ENCODE measurements around the gene METTL9.
A peak's percentile ranks its signal among the peaks of the same experiment; 100 is the strongest.
"Not testable (repeated sequence)": the region's sequence is repeated elsewhere in the genome, so short reads cannot be mapped to it uniquely, and the experiment has no call there.

The METTL9 gene

DNA sequence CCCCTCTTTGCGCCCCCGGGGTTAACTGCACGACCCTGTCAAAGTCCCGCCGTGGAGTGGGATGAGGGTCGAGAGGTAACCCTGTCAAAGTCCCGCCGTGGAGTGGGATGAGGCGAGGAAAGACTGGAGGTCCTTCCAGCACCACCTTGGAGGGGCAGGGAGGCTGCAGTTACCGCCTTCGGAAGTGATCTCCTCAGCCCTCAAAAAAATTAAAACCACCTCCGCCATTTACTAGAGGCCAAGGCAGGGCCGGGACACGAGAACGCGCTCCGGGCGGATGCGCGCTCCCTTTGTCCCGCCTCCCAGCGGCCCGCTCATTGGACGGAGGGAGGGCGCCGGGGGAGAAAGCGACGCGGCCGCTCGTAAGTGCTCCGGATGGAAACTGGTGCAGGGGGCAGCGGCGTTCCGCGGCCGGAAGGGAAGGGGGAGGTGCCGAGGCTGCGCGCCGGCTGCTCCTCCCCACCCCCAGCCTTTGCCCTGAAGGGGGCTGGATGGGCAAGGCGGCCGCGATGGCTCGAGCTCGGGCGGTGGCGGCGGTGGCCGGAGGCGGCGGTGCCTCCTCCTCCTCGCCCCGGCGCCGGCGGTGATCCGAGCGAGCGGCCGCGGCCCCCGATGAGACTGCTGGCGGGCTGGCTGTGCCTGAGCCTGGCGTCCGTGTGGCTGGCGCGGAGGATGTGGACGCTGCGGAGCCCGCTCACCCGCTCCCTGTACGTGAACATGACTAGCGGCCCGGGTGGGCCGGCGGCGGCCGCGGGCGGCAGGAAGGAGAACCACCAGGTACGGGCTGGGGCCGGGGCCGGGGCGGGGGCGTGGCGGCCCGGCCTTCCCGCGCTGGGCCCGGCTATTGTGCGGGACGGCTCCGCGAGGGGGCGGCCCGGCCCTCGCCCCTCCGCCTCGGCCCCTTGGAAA, at the start of gene METTL9:
METTL9 (plus strand) TSS at position 456 of the 909 bp plus-strand sequence; CDS start at position 613, 157 bp downstream.
- peak; percentile 95 for DNase-seq (ENCODE audit: low spot score)

DNA sequence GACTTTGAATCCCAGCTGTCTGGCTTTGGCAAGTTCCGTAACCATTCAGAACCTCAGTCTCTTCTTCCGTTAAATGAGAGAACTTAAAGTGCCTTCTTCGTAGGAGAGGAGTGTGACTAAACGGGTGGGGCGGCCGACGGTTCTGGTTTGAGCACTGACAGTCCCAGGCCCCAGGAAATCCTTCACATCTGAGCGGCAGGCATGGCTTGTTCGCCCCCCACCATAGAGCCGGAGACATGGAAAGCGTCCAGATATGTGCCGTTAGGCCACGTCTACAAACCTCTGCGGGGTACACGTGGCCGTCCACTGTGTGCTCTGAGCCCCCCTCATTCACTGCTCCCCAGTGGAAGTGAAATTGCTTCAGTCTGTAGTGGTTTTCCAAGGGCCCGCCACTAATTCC, 49.4 kb upstream of the METTL9 start:
- not testable (repeated sequence) for DNase-seq (ENCODE audit: low spot score)

DNA sequence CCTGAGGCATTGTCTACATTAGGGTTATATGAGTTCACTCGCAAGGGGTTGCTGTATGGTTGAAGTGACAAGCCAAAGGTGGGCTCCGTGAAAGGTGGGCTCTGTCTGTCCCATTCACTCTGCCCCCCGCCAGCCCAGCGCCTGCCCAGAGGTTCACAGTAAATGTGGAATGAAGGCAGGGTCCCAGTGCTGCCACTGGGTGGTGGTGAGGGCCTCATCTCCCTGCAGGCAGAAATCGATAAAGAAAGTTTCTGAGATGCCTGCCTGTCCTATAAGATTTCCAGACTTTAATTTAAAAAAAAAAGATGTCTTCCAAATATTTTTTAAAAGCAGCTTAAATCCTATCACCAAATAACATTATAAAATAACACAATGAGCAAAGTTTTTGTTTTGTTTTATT, 48.9 kb upstream of the METTL9 start:
- DNase-seq (ENCODE audit: low spot score) = not testable (repeated sequence)

DNA sequence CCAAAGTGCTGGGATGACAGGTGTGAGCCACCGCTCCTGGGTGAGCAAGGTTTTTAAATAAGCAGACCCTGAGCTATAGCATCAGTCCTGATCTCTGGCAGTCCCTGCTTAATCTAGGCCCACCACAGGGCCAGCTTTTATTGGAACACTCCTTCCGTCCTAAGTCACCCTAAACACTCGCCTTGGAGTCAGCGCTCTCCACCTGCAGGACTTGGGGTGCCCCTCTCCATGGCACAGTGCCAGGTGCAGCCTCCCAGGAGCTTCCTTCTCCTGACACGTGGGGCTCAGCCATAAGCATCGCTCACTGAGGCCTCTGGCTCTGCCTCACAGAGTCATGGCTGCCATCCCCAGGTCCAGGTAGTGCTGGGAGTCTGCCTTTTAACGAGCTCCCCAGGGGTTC, 48.3 kb upstream of the METTL9 start:
- DNase-seq (ENCODE audit: low spot score) = not testable (repeated sequence)

DNA sequence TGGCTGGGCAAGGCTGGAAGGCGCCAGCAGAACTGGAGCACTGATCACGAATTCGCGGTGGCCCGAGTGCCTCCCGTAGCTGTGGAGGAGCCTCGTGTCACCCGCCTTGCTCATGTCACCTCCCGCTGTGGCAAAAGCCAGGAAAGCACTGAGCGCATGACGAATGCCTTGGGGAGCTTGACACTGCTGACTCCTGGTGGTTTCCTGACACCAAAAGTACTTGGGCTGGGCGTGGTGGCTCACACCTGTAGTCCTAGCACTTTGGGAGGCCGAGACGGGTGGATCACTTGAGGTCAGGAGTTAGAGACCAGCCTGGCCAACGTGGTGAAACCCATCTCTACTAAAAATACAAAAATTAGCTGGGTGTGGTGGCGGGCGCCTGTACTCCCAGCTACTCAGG, 47.8 kb upstream of the METTL9 start:
- DNase-seq (ENCODE audit: low spot score) = not testable (repeated sequence)

DNA sequence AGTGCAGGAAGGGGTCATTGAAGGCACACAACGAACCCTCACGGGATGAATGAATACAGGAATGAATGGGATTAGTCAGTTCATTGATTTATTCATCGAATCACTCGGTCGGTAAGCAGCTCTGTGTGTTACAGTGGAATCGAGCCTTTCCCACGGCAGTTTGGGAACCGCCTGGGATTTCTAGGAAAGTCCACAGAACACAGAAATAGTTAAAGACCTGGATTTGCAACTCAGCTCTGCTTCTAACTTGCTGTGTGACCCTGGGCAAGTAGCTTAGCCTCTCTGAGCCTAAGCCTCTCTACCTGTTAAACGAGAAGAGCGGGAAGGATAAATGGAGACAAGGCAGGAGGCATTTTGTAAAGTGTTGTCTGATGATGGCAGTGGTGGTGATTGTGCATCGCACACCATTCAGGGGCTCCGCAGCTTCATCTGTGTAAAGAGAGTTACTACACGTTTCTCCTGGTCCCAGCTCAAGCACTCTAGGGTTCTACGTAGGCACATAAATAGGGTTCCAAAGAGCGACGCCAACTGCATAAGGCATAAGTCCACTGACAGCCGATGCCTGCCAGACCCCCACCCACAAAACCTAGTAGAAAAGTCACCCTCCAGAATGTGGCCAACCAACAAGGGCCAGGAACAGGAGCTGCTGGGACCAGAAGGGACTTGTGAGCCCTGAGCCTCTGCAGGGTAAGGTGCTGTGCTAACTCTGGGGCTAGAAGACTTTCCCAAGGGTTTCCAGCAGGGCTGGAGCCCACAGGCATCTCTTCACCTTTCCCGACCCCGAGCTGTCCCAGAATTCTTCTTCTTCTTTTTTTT, 45.7 kb upstream of the METTL9 start:
- not testable (repeated sequence) for DNase-seq (ENCODE audit: low spot score)

DNA sequence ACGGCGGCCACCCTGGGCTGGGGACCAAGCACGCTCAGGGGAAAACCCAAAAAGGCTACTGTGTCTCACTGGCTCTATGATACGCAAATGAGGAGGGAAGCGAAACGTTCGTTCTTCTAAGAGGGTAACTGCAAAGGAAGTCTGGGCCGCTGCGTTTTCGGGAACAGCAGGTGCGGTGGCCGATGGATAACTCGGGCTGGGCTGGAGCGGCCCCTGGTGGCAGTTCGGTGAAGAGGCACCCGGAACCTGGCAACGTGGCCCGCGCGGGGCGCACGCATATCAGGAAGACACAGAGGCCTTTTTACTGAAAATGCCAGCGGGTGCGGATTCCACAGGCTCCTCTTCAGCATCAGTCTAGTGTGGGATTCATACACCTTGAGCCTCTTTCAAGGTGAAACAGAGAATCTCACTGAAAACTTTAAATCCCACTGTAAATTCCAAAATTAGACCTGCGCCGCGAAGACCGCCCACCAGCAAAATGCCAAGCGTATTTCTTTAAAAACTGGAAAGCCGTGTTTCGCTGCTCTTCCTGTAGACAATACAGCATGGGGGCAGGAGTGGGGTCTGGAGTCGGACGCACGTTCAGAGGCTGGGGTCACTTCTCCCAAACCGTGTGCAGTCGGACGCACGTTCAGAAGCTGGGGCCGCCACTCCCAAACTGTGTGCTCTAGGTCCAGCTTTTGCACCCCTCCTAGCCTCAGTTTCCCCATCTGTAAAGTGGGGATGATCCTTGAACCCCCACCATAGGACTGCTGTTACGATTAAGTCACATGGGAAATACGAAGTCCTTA, 44.4 kb upstream of the METTL9 start:
- peak; percentile 95 for DNase-seq (ENCODE audit: low spot score)

DNA sequence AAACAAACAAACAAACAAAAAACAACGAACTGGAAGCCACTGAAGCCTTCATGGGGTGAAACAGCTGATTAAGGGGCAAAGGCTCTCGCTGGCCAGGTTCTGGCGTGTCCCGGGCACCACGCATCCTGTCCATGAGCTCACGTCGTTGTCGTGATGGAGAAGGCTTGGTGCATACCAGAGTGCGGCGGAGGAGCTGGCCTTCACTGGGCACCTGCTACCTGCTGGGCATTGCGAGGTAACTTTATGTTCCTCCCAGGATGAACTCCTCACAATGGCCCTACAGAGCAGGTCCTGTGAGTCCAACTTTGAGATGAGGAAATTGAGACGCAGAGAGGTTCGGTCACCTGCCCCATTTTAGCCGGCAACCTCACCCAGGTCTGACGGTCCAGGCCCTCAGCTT, 43.8 kb upstream of the METTL9 start:
- not testable (repeated sequence) for DNase-seq (ENCODE audit: low spot score)

DNA sequence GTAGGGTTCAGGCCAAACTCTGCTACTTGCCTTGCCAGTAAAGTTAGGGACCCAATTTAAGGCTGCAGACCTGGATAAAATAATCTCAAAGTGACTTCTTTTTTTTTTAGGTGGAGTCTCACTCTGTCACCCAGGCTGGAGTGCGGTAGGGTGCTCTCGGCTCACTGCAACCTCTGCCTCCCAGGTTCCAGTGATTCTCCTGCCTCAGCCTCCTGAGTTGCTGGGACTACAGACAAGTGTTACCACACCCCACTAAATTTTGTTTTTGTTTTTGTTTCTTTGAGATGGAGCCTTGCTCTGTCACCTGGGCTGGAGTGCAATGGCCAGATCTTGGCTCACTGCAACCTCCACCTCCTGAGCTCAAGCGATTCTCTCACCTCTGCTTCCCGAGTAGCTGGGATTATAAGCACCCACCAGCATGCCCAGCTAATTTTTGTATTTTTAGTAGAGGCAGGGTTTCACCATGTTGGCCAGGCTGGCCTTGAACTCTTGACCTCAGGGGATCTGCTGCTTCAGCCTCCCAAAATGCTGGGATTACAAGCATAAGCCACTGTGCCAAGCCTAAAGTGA, 43.3 kb upstream of the METTL9 start:
- not testable (repeated sequence) for DNase-seq (ENCODE audit: low spot score)

DNA sequence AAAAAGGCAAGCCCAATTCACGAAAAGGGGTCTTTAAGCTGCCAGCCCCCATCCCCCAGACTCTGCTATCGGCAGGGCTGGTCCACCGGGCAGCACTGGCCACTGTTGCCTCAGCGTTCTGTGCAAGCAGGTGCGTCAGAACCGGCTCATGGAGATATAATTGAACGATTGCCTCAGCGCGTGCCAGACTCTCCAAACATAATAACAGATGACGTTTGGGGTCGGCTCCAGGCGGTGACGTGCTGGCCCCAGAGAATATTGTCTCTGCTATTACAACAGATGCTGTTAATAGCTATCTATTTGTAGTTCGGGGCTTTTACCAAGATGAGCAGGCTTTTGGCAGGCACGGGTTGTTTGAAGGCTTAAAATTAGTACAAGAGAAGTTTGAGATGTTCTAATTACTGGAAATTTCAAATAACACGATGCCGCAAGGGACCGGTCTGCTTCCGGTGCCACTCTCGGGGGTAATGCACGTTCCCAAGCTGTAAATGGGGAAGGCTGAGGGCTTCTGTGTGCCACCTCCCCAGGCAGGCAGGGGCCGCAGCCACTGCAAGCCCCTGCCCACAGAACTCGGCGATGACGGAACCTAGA, 42.6 kb upstream of the METTL9 start:
- not testable (repeated sequence) for DNase-seq (ENCODE audit: low spot score)

DNA sequence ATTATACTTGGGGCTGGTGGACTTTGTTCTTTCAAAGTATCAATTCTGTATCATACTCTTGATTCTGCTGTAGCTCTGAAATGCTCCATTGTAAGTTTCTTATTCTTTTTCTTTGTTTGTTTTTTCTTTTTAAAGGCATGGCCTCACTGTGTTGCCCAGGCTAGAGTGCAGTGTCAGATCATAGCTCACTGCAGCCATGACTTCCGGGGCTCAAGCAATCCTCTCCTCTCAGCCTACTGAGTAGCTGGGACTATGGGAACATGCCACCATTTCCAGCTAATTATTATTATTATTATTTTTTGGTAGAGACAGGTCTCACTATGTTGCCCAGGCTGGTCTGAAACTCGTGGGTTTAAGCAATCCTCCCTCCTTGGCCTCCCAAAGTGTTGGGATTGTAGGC, 38.9 kb upstream of the METTL9 start:
- DNase-seq (ENCODE audit: low spot score) = no peak

DNA sequence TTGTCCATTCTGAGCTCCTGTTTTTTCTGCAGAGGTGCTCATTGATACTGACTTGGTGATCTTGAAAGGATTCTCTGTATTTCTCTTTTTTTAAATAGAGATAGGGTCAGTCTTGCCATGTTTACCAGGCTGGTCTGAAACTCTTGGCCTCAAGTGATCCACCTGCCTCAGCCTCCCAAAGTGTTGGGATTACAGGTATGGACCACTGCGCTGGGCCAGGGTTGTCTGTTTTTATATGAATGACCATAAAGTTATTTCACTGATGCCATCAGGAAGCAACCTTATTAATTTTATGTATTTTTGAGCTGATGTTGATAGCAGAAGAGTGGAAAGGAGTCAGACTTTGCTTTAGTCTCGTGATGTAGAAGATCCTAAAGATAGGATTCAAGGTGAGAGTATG, 35.7 kb upstream of the METTL9 start:
- DNase-seq (ENCODE audit: low spot score) = no peak

DNA sequence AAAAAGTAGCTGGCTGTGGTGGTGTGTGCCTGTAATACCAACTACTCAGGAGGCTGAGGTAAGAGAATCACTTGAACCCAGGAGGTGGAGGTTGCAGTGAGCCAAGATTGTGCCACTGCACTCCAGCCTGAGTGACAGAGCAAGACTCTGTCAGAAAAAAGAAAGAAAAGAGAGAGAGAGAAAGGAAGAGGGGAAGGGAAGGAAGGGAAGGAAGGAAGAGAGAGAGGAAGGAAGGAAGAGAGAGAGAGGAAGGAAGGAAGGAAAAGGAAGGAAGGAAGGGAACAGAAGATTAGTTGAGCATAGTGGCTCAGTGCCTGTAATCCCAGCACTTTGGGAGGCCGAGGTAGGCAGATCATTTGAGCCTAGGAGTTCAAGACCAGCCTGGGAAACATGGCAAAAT, 35.0 kb upstream of the METTL9 start:
- DNase-seq (ENCODE audit: low spot score) = not testable (repeated sequence)

DNA sequence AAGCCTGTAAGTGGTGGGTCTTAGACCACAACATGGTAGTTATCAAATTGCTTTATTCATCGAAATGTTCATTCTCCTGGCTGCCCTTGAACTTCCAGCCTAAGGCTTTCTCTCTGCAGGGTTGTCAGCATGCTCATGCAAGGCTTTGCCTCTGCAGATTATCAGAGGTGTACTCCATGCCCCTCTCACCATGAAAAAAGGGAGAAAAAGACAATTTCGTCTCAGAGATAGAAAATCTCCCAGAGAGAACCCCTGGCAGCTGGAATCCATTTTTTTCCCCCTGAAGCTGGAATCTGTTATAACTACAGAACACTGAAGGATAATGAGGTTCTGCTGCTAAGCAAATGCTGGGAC, 33.9 kb upstream of the METTL9 start:
- DNase-seq (ENCODE audit: low spot score) = no peak

DNA sequence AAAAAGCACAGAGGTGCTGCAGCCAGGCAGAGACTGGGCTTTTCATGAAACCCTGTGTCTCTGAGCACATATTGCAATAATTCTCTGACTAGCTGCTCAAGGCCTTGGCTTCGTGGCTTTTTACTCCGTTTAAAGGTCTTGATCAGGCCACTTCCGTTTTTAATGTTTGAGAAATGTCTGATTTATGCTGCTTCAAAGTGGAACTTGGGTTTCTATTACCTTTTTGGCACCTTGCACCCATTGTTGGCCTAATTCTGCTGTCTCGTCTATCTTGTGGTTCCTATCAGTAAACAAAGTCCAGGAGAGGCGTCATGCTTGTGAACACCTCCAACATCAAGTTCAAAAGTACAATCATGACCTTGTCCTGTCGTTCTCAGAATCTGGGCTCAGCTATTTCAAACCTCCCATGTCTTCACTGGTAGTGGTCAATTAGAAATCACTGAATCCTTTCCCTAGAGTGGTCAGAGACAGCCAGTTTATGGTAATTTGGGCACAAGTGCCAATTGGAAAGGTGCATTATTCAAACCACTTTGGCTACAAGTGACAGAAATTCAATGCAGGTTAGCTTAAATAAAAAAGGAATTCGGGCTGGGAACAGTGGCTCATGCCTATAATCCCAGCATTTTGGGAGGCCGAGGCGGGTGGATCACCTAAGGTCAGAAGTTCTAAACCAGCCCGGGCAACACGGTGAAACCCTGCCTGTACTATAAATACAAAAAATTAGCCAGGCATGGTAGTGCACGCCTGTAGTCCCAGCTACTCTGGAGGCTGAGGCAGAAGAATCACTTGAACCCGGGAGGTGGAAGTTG, 33.3 kb upstream of the METTL9 start:
- DNase-seq (ENCODE audit: low spot score) = no peak

DNA sequence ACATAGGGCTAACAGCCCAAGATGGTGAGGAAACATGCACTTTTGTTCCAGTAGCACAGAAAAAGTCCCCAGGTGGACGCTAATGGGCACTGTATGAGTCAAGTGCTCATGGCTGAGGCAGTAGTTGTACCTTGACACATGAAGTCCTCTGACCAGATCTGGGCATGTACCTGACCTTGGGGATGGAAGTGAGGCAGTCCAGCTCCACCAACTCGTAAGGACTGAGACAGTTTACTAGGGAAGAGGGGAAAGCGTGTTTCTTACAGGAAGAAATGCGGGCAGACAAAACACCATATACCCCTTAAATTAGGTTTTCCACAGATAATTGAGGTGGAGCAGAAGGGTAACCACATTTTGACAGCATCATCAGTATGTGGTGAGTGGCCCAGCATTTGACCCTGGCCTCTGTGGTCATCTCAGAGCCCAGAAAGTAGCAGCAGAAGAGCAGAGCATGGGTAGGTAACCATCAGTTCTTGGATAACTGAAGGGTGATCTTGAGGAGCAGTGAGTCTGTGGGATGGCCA, 32.4 kb upstream of the METTL9 start:
- no peak for DNase-seq (ENCODE audit: low spot score)

DNA sequence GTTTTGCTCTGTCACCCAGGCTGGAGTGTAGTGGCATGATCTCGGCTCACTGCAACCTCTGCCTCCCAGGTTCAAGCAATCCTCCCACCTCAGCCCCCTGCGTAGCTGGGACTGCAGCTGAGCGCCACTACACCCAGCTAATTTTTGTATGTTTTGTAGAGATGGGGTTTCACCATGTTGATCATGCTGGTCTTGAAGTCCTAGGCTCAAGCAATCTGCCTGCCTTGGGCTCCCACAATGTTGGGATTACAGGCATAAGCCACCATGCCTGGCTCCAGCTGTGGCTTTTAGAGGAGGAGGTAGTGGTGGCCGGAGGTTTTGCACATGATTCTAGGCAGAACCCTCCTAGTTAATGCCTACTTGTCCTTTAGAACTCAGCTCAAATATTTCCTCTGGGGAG, 31.9 kb upstream of the METTL9 start:
- DNase-seq (ENCODE audit: low spot score) = not testable (repeated sequence)

DNA sequence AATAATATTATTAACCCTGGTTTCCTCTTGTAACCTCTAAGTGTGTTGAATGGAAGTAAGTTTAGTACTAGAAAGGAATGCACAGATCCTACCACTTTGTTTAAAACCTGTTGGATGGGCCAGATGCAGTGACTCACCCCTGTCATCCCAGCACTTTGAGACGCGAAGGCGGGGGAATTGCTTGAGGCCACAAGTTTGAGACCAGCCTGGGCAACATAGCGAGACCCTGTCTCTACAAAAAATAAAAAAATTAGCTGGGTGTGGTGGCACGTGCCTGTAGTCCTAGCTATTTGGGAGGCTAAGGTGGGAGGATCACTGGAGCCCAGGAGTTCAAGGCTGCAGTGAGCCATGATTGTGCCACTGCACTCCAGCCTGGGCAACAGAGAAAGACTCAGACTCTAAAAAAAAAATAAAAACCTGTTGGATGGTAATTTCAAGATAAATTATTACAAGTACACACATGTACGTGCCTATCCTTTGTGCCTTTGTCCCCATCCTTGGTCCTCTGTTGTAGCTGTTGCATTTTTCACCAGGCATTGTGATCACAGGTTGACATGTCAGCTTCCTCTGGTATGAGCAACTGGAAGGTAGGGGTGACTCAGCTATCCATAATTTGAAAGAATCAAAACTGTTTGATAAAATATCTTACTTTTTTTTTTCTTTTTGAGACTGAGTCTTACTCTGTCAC, 30.7 kb upstream of the METTL9 start:
- no peak for DNase-seq (ENCODE audit: low spot score)

DNA sequence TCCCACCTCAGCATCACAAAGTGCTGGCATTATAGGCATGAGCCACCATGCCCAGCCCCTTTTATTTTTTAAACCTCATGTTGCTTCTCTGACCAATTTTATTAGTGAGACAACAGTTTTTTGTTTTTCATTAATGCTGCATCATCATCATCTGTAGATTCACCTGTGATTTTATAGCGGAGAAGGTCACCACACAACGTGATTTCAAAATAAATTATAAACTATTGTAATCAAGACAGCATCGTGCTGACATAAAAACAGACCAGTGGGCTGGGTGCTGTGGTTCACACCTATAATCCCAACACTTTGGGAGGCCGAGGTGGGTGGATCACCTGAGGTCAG, 28.7 kb upstream of the METTL9 start:
- DNase-seq (ENCODE audit: low spot score) = no peak

DNA sequence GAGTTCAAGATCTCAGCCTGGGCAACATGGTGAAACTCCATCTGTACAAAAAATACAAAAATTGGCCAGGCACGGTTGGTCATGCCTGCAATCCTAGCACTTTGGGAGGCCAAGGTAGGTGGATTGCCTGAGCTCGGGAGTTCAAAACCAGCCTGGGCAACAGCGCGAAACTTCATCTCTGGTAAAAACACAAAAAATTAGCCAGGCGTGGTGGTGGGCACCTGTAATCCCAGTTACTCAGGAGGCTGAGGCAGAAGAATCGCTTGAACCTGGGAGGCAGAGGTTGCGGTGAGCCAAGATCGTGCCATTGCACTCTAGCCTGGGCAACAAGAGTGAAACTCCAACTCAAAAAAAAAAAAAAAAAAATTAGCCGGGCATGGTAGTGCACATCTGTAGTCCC, 25.9 kb upstream of the METTL9 start:
- DNase-seq (ENCODE audit: low spot score) = not testable (repeated sequence)

Data from hematopoietic multipotent progenitor cell treated with erythropoietin and hydrocortisone succinate and interleukin-3 and kit ligand, for 15 days (in vitro differentiated cells).